Loucy (cell line): ENCODE data around the gene CRCP.

Experiments used
- H2AFZ ChIP-seq: fragments of 200-600 bp; sonication (generic); 2 replicates; pipeline ENCODE4 v1.6.0; 2016; ENCODE audit warnings: antibody characterized with exemption, mild to moderate bottlenecking, low read length, moderate library complexity
- H3F3A ChIP-seq: fragments of 200-600 bp; 2 replicates; pipeline ENCODE4 v1.6.0; 2016; ENCODE audit warnings: antibody characterized with exemption, low read depth, mild to moderate bottlenecking
- H3K27me3 ChIP-seq: fragments of 200-600 bp; sonication (generic); 2 replicates; pipeline ENCODE4 v1.6.1; 2014; ENCODE audit warnings: low read length, mild to moderate bottlenecking; ENCODE audit not compliant: insufficient read depth, poor library complexity, severe bottlenecking
- H3K36me3 ChIP-seq: fragments of 200-600 bp; sonication (generic); 2 replicates; pipeline ENCODE4 v1.6.1; 2016; ENCODE audit warnings: low read length; ENCODE audit not compliant: insufficient read depth
- H3K4me1 ChIP-seq: fragments of 200-600 bp; sonication (generic); 2 replicates; pipeline ENCODE4 v1.5.1; 2014; ENCODE audit warnings: low read length, mild to moderate bottlenecking; ENCODE audit not compliant: insufficient read depth, poor library complexity, severe bottlenecking
- H3K4me2 ChIP-seq: fragments of 200-600 bp; sonication (generic); 2 replicates; pipeline ENCODE4 v1.6.0; 2014; ENCODE audit warnings: antibody characterized with exemption, low read length, low read depth, mild to moderate bottlenecking; ENCODE audit not compliant: poor library complexity, severe bottlenecking
- H3K4me3 ChIP-seq: fragments of 200-600 bp; sonication (generic); 2 replicates; pipeline ENCODE4 v1.5.1; 2014; ENCODE audit warnings: low read length, mild to moderate bottlenecking, mixed read lengths; ENCODE audit not compliant: poor library complexity, severe bottlenecking
- H3K79me2 ChIP-seq: fragments of 200-600 bp; sonication (generic); 2 replicates; pipeline ENCODE4 v1.6.1; 2014; ENCODE audit warnings: low read length; ENCODE audit not compliant: insufficient read depth
- H3K9ac ChIP-seq: fragments of 200-600 bp; sonication (generic); 2 replicates; pipeline ENCODE4 v1.6.0; 2014; ENCODE audit warnings: mild to moderate bottlenecking, low read depth, low read length, moderate library complexity; ENCODE audit not compliant: poor library complexity, severe bottlenecking
- H3K9me2 ChIP-seq: fragments of 200-600 bp; sonication (generic); replicated peaks from 2 replicates; pipeline ENCODE4 v1.6.1; 2016; ENCODE audit warnings: low read depth, low read length, mixed read lengths
- H3K9me3 ChIP-seq: fragments of 200-600 bp; sonication (generic); 2 replicates; pipeline ENCODE4 v1.6.1; 2014; ENCODE audit warnings: mild to moderate bottlenecking, antibody characterized with exemption, low read length, low read depth; ENCODE audit not compliant: insufficient read depth
- H4K20me1 ChIP-seq: fragments of 200-600 bp; sonication (generic); 2 replicates; pipeline ENCODE4 v1.6.0; 2014; ENCODE audit warnings: antibody characterized with exemption, low read length, mild to moderate bottlenecking; ENCODE audit not compliant: insufficient read depth, poor library complexity, severe bottlenecking
- CTCF ChIP-seq: fragments of 200-600 bp; sonication (generic); conservative IDR thresholded peaks from 2 replicates; pipeline ENCODE4 v1.5.1; 2014; ENCODE audit warnings: mild to moderate bottlenecking, antibody characterized with exemption, low read length
- EZH2phosphoT487 ChIP-seq: fragments of 200-600 bp; IDR thresholded peaks from 2 replicates; pipeline ENCODE4 v1.6.1; 2018; ENCODE audit warnings: antibody characterized with exemption, mild to moderate bottlenecking, moderate library complexity, borderline replicate concordance

CRCP gene

DNA sequence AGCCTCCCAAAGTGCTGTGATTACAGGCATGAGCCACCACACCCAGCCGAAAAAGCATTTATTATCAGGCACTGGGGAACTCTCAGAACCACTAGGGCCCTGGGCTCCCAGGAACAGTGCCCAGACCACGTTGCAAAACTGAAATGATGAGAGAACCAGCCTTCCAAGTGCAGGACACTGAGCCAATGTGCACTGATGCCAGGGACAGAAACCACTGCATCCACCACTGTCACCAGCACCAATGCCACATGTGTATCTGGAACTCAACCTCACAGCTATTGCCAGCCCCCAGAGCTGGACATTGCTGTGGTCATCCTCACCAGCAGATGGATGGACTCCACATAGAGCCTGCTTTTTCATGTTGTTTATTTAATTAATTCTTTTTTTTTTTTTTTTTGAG is 62.3 kb downstream of the CRCP start:
- Histone ChIP-seq H3K9ac (no peak overlapping the region), H4K20me1 (no peaks in the 10 kb centered on the region), H2AFZ (no peak overlapping the region), H3K27me3 (no peaks in the 10 kb centered on the region), H3K4me2 (no peak overlapping the region), H3F3A (no peaks in the 10 kb centered on the region), H3K9me3 (no peaks in the 10 kb centered on the region), H3K36me3 (no peaks in the 10 kb centered on the region), H3K79me2 (no peaks in the 10 kb centered on the region), H3K4me1 (no peaks in the 10 kb centered on the region), H3K4me3 (no peak overlapping the region), H3K9me2 (no peaks in the 10 kb centered on the region)
- TF ChIP-seq CTCF (no peak), EZH2phosphoT487 (no peak)

DNA sequence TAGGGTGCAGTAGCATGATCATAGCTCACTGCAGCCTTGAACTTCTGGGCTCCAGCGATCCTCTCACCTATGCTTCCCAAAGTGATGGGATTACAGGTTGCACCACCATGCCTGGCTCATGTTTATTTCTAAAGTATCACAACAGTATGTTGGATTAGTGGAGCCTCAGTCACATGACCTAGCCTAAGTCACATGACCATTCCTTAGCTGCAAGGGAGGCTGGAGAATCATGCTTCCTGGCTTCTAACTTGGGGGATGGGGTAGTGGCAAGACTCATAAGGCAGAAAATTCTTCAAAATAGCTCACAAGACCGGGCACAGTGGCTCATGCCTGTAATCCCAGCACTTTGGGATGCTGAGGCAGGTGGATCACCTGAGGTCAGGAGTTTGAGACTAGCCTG is 63.6 kb downstream of the CRCP start:
- Histone ChIP-seq H3K4me1 (no peaks in the 10 kb centered on the region), H3K79me2 (no peaks in the 10 kb centered on the region), H3K9ac (no peak overlapping the region), H3F3A (no peaks in the 10 kb centered on the region), H3K36me3 (no peaks in the 10 kb centered on the region), H3K27me3 (no peaks in the 10 kb centered on the region), H3K4me2 (no peak overlapping the region), H2AFZ (no peak overlapping the region), H3K9me3 (no peaks in the 10 kb centered on the region), H3K4me3 (no peak overlapping the region), H4K20me1 (no peaks in the 10 kb centered on the region), H3K9me2 (no peaks in the 10 kb centered on the region)
- TF ChIP-seq CTCF (no peak), EZH2phosphoT487 (no peak)

DNA sequence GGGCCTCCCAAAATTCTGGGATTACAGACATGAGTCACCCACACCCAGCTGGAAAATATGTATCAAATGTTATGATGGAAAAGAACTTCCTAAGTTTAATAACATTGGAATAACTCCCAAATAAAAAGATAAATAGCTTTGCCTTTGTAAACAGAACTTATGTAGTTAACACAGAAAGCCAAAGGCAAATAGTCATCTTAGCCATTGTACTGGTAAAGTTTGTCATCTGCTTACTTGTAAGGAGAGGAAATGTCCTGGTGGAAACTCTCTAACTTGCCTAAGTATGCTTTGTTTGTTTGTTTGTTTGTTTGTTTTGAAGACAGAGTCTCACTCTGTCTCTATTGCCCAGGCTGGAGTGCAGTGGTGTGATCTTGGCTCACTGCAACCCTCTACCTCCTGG is 66.7 kb downstream of the CRCP start:
- H3K9me2 ChIP-seq: no peaks in the 10 kb centered on the region
- no peaks in the 10 kb centered on the region for H3K36me3 ChIP-seq
- no peaks in the 10 kb centered on the region for H4K20me1 ChIP-seq
- H3K27me3 ChIP-seq: no peaks in the 10 kb centered on the region
- TF ChIP-seq EZH2phosphoT487 (no peak), CTCF (no peak)
- H3K79me2 ChIP-seq: no peaks in the 10 kb centered on the region
- H2AFZ ChIP-seq: no peak overlapping the region
- no peak overlapping the region for H3K4me3 ChIP-seq
- H3F3A ChIP-seq: no peaks in the 10 kb centered on the region
- no peaks in the 10 kb centered on the region for H3K4me1 ChIP-seq
- no peak overlapping the region for H3K9ac ChIP-seq
- no peak overlapping the region for H3K4me2 ChIP-seq
- no peaks in the 10 kb centered on the region for H3K9me3 ChIP-seq
